CD4-positive, alpha-beta T cell treated with Interleukin-17A for 4 hours (primary cell): Measurements from ENCODE around the gene MAP3K20.
"Not testable (repeated sequence)": the region's sequence is repeated elsewhere in the genome, so short reads cannot be mapped to it uniquely, and the experiment has no call there.

ENCODE experiments used
- DNase-seq: peaks from one replicate; pipeline ENCODE4 v3.0.0-alpha.2; 2020; ENCODE audit warnings: mixed read lengths

Gene MAP3K20

GRCh38 chr2:173282795-173283545, 207.3 kb downstream of the MAP3K20 start:
- no peak for DNase-seq

GRCh38 chr2:173286153-173286809, 210.6 kb downstream of the MAP3K20 start:
- DNase-seq: no peak

- DNase-seq: no peak
Measured at GRCh38 chr2:173287594-173287993, 211.9 kb downstream of the MAP3K20 start.

- DNase-seq: no peak
Measured at GRCh38 chr2:173288561-173288960, 212.9 kb downstream of the MAP3K20 start.

- no peak for DNase-seq
Measured at GRCh38 chr2:173290046-173290445, 214.4 kb downstream of the MAP3K20 start.

GRCh38 chr2:173290518-173290917, 214.9 kb downstream of the MAP3K20 start:
- DNase-seq: no peak

- no peak for DNase-seq
Measured at GRCh38 chr2:173291412-173291811, 215.8 kb downstream of the MAP3K20 start.

GRCh38 chr2:173296235-173296634, 220.6 kb downstream of the MAP3K20 start:
- DNase-seq: no peak

- DNase-seq: no peak
Measured at GRCh38 chr2:173298536-173299097, 223.0 kb downstream of the MAP3K20 start.

- no peak for DNase-seq
Measured at GRCh38 chr2:173299764-173300163, 224.1 kb downstream of the MAP3K20 start.

GRCh38 chr2:173300458-173300857, 224.8 kb downstream of the MAP3K20 start:
- DNase-seq: no peak

GRCh38 chr2:173301549-173301948, 225.9 kb downstream of the MAP3K20 start:
- DNase-seq: not testable (repeated sequence)

GRCh38 chr2:173305303-173305702, 229.7 kb downstream of the MAP3K20 start:
- DNase-seq: no peak

GRCh38 chr2:173307293-173307692, 231.6 kb downstream of the MAP3K20 start:
- DNase-seq: no peak

GRCh38 chr2:173309370-173309769, 233.7 kb downstream of the MAP3K20 start:
- DNase-seq: not testable (repeated sequence)

GRCh38 chr2:173311844-173312606, 236.4 kb downstream of the MAP3K20 start:
- no peak for DNase-seq
